Naive thymus-derived CD4-positive, alpha-beta T cell (primary cell): Measurements from ENCODE around the gene UFSP1. TPM values are rescaled to one million over a fixed set of nuclear protein-coding genes. Genes with fewer than 3 reads are reported as not detected.

Source experiments
- ATAC-seq: fragments of 150-1000 bp; cut with Tn5 transposase; 2 replicates; pipeline ENCODE4 v1.10.0; 2021; ENCODE audit warnings: mild to moderate bottlenecking, moderate library complexity
- CTCF ChIA-PET: fragments of 350-600 bp; sonication (Branson Sonifier 250); formaldehyde crosslinking; loops from one replicate; lab custom pipeline; 2021; ENCODE audit warnings: antibody characterized with exemption; lab: Charles Lee
- POLR2A ChIA-PET: fragments of 350-600 bp; sonication (Branson Sonifier 250); formaldehyde crosslinking; loops from one replicate; lab custom pipeline; 2021; ENCODE audit warnings: antibody characterized with exemption, inconsistent platforms; lab: Charles Lee
- DNase-seq, 9 donors: peaks; one replicate each; pipeline versions ENCODE4 v3.0.0 to v3.0.0-alpha.2; 2020 to 2022; ENCODE audit warnings: mixed read lengths in 1 of 9
- H3K27ac ChIP-seq: one replicate; pipeline ENCODE4 v1.7.0; 2013; ENCODE audit warnings: mild to moderate bottlenecking, low read depth, low read length, moderate library complexity
- H3K27me3 ChIP-seq, 2 donors: one replicate each; pipeline ENCODE4 v1.7.0; 2013; ENCODE audit warnings: low read length in 2 of 2, mild to moderate bottlenecking in 2 of 2, moderate library complexity in 2 of 2; ENCODE audit not compliant: control insufficient read depth in 2 of 2, insufficient read depth in 2 of 2
- H3K36me3 ChIP-seq, 3 experiments: 1 replicate in 2 of 3; 2 replicates in 1 of 3; pipeline ENCODE4 v1.7.0; 2013; ENCODE audit warnings: low read length in 3 of 3, mild to moderate bottlenecking in 3 of 3, moderate library complexity in 1 of 3; ENCODE audit not compliant: insufficient read depth in 3 of 3, control insufficient read depth in 2 of 3
- H3K4me1 ChIP-seq, 2 donors: one replicate each; pipeline ENCODE4 v1.7.0; 2013; ENCODE audit warnings: low read length in 2 of 2, mild to moderate bottlenecking in 2 of 2, moderate library complexity in 1 of 2; ENCODE audit not compliant: control insufficient read depth in 2 of 2, insufficient read depth in 2 of 2
- H3K4me3 ChIP-seq: 2 replicates; pipeline ENCODE4 v1.7.0; 2013; ENCODE audit warnings: mild to moderate bottlenecking, low read length
- H3K9me3 ChIP-seq, 3 experiments: 1 replicate in 2 of 3; 2 replicates in 1 of 3; pipeline ENCODE4 v1.7.0; 2013; ENCODE audit warnings: low read length in 3 of 3; ENCODE audit not compliant: control insufficient read depth in 2 of 3
- H3K27ac Mint-ChIP-seq, 9 donors: one replicate each; pipeline ENCODE4 v1.8.0; 2020 to 2022; ENCODE audit warnings: mixed read lengths in 9 of 9, mild to moderate bottlenecking in 8 of 9, moderate library complexity in 5 of 9, inconsistent platforms in 2 of 9
- H3K27me3 Mint-ChIP-seq, 5 donors: one replicate each; pipeline ENCODE4 v1.8.0; 2021 to 2022; ENCODE audit warnings: mixed read lengths in 5 of 5, mild to moderate bottlenecking in 1 of 5
- H3K36me3 Mint-ChIP-seq, 5 donors: one replicate each; pipeline ENCODE4 v1.8.0; 2020 to 2022; ENCODE audit warnings: mixed read lengths in 5 of 5, mild to moderate bottlenecking in 3 of 5, inconsistent platforms in 1 of 5
- H3K4me1 Mint-ChIP-seq, 7 donors: one replicate each; pipeline ENCODE4 v1.8.0; 2020 to 2022; ENCODE audit warnings: mixed read lengths in 7 of 7, mild to moderate bottlenecking in 3 of 7, inconsistent platforms in 1 of 7
- H3K4me3 Mint-ChIP-seq, 10 donors: one replicate each; pipeline ENCODE4 v1.8.0; 2020 to 2022; ENCODE audit warnings: mild to moderate bottlenecking in 10 of 10, mixed read lengths in 10 of 10, moderate library complexity in 6 of 10, inconsistent platforms in 2 of 10
- H3K9me3 Mint-ChIP-seq, 11 donors: one replicate each; pipeline ENCODE4 v1.8.0; 2020 to 2022; ENCODE audit warnings: mixed read lengths in 11 of 11, mild to moderate bottlenecking in 4 of 11, inconsistent platforms in 1 of 11, moderate library complexity in 1 of 11
- intact Hi-C, 2 donors: fragments of 100-400 bp; cut with micrococcal nuclease; formaldehyde crosslinking; loops; one replicate each; pipeline ENCODE4 v1.15.1; 2023
- polyA plus RNA-seq, 2 donors: library from polyadenylated mRNA; unstranded; fragments of 300-500 nt; fragmentation: Illumina TruSeq; gene quantifications; one replicate each; pipeline ENCODE4 v1.2.3, GENCODE V29; 2021
- total RNA-seq, 6 experiments: library from RNA in 5 of 6; stranded (reverse) in 5 of 6; gene quantifications; 1 replicate in 5 of 6; 2 replicates in 1 of 6; pipeline ENCODE4 v1.2.3 and lab custom pipeline; 2021 to 2026

The UFSP1 gene
- total and polyA plus RNA-seq, 7 experiments from 2014 or later: 0.99 to 11.1 (median 2.5) TPM

DNA sequence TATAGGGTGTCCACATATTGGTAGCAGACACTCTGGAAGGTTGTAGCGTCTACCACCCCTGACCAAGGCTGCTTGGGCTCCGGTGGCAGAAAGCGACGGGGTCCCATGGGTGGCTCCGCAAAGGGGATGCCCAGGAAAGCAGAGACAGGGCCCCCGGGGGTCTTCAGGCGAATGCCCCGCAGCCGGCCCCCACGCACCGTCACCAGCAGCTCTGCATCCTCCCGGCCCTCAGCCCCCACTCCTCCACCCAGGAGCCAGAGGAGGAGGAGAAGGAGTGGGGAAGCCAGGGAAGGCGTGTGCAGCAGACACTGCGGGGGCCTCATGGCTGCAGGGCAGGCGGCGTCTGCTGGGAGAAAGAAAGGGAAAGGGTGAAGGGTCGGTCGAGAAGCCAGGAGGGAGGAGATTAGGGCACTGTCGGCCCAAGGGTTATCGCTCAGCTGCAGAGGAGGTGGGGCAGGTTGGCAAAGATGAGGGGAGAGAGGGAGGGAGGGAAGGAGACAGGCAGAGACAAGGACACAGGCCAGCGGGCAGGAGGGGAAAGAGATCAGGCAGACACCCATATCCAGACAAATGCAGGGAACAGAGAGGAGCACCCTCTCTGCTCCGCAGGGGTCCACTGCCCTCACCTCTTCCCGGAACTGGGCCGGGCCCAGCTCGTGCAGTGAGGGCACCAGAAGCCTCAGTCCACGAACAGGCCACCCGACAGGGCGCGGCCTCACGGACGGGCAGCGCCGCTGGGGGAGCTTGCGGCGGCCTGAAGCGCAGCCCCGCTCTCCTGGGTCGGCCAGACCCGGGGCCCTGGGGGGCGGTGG is 4.6 kb upstream of the UFSP1 start:
- H3K27me3 ChIP-seq: peaks cover 8 to 10% of the 10 kb centered on the region in 2 donors

GRCh38 chr7:100893318-100893895 is 3.9 kb upstream of the UFSP1 start:
- Histone ChIP-seq H3K36me3 (no peaks in the 10 kb centered on the region), H3K4me3 (no peak overlapping the region), H3K27ac (no peak overlapping the region), H3K27me3 (peaks cover 8 to 10% of the 10 kb centered on the region in 2 donors), H3K4me1 (peaks cover 21% of the 10 kb centered on the region in 2 donors), H3K9me3 (no peaks in the 10 kb centered on the region)
- Mint-ChIP-seq H3K27me3 (peaks cover 35 to 60% (median 41%) of the 10 kb centered on the region in 5 donors), H3K9me3 (peaks cover 0 to 2% (median 0%) of the 10 kb centered on the region in 11 donors), H3K4me1 (peaks cover 16 to 32% (median 23%) of the 10 kb centered on the region in 7 donors), H3K36me3 (peaks cover 0 to 2% (median 0%) of the 10 kb centered on the region in 5 donors), H3K4me3 (peak overlapping the region in 4 of 10 donors; percentile 2 to 95 (median 13)), H3K27ac (no peak overlapping the region)
- intact Hi-C loops: loop anchor here in 1 of 2 donors (5.0 kb wide), 2 partner anchors 74 to 124 kb away; partner anchors contain the start of gene MUC12
- ATAC-seq (no peak), DNase-seq (no peak)
- CTCF ChIA-PET: no interaction called here
- POLR2A ChIA-PET: no interaction called here

More for the DNA sequence above, 4.6 kb upstream of the UFSP1 start:
- Histone ChIP-seq H3K4me1 (peaks cover 14% of the 10 kb centered on the region in 2 donors), H3K9me3 (no peaks in the 10 kb centered on the region), H3K27ac (no peak overlapping the region), H3K36me3 (no peaks in the 10 kb centered on the region), H3K4me3 (no peak overlapping the region)
- Mint-ChIP-seq H3K9me3 (peaks cover 0 to 2% (median 0%) of the 10 kb centered on the region in 11 donors), H3K4me1 (peaks cover 13 to 28% (median 19%) of the 10 kb centered on the region in 7 donors), H3K4me3 (peak overlapping the region in 6 of 10 donors; percentile 14 to 95 (median 34)), H3K36me3 (no peaks in the 10 kb centered on the region), H3K27ac (no peak overlapping the region), H3K27me3 (peaks cover 36 to 61% (median 41%) of the 10 kb centered on the region in 5 donors)
- no peak for DNase-seq
- ChIA-PET CTCF (interaction anchor here (0.6 to 0.9 kb wide), 2 partner anchors 165 to 1060 kb away, joined by 3 to 5 read pairs; no protein-coding TSS in a partner anchor), POLR2A (no interaction called here)
- intact Hi-C loops: loop anchor here in 1 of 2 donors (2.0 to 5.0 kb wide), 4 partner anchors 73 to 389 kb away; partner anchors contain the start of gene MUC12
- no peak for ATAC-seq

DNA sequence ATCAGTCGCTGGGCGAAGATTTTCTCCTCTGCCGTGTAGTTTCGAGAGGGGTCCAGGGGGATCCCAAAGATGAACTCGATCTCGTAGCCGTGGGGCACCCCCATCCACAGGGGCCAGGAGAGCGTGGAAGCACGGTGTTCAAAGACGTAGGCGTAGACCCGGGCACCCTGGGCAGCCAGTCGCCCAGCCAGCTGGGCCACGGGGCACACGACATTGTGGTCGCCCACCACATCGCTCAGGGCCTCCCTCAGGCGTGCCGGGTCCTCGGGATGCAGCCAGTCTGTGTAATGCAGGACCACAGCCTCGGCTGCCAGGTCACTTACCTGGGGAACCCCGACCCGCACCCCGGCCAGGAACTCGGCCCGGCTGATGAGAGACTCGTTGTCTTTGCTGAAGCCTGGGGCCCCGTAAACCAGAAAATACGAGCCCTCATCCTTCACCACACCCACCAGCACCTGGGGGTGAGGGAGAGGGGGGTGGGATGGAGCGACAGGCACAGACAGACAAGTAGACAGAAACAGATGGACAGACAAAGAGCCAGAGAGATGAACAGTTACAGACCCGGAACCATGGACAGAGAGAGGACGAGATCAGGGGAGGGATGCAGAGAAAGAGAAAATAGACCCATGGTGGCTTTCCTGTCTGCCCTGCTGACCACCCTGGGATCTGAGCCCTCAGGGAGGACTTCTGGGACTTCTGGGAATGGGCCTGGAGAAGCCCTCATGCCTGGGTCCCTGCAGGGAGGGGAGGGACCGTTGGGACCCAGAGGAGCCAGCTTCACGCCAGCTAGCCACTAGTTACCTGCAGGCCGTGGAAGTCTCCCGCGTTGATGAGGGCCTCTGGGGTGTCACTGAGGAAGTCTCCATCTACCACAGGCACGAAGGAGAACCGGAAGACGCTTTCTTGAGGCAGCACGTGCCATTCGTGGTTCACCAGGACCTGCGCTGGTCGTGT is 3.1 kb upstream of the UFSP1 start:
- no peak for ATAC-seq
- DNase-seq: no peak
- H3K4me3 Mint-ChIP-seq: peak overlapping the region in 4 of 10 donors; percentile 4 to 75 (median 55)
- peaks cover 0 to 9% (median 3%) of the 10 kb centered on the region in 5 donors for H3K36me3 Mint-ChIP-seq
- Histone ChIP-seq H3K4me1 (peaks cover 28 to 29% of the 10 kb centered on the region in 2 donors), H3K27ac (no peak overlapping the region), H3K4me3 (no peak overlapping the region), H3K36me3 (no peaks in the 10 kb centered on the region), H3K9me3 (no peaks in the 10 kb centered on the region), H3K27me3 (peaks cover 8 to 10% of the 10 kb centered on the region in 2 donors)
- ChIA-PET CTCF (no interaction called here), POLR2A (no interaction called here)
- intact Hi-C loops: loop anchor here in 1 of 2 donors (5.0 kb wide), 2 partner anchors 75 to 125 kb away; partner anchors contain the start of gene MUC12
- H3K27ac Mint-ChIP-seq: peak overlapping the region in 3 of 9 donors; percentile 9 to 58 (median 41)
- H3K9me3 Mint-ChIP-seq: peaks cover 0 to 2% (median 0%) of the 10 kb centered on the region in 11 donors
- H3K27me3 Mint-ChIP-seq: peaks cover 27 to 53% (median 34%) of the 10 kb centered on the region in 5 donors
- H3K4me1 Mint-ChIP-seq: peaks cover 24 to 34% (median 30%) of the 10 kb centered on the region in 7 donors

DNA sequence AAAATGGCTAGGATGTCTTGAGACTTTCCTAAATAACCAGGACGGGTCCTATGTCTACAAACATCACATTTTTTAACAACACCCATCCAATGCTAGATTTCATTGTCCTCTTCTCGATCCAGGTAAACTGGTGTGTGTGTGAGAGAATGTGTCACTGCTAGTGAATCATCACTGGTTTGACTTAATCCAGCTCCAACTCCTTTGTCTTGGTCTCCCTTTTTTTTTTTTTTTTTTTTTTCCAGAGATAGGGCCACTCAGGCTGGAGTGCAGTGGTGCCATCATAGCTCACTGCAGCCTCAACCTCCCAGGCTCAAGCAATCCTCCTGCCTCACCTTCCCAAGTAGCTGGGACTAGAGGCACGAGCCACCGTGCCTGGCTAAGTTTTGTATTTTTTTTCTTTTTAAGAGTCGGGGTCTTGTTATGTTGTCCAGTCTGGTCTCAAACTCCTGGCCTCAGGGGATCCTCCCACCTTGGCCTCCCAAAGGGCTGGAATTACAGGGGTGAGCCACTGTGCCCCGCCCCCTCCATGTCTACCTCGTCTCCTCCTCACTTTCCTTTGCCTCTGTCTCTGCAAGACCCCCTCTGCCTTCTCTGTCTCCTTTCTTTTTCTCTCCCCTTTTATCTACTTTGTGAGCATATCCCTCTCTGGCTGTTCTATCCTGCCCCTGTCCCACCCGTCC is 2.2 kb upstream of the UFSP1 start:
- Histone ChIP-seq H3K27ac (no peak overlapping the region), H3K4me3 (no peak overlapping the region), H3K36me3 (peaks cover 0 to 8% (median 6%) of the 10 kb centered on the region in 3 experiments), H3K4me1 (peaks cover 37 to 38% of the 10 kb centered on the region in 2 donors), H3K27me3 (peaks cover 7 to 8% of the 10 kb centered on the region in 2 donors), H3K9me3 (no peaks in the 10 kb centered on the region)
- ChIA-PET CTCF (interaction anchor here (0.6 kb wide), 1 partner anchor 41 kb away, joined by 3 read pairs; no protein-coding TSS in a partner anchor), POLR2A (interaction anchor here (1.2 kb wide), 1 partner anchor 16 kb away, joined by 4 read pairs; no protein-coding TSS in a partner anchor)
- H3K4me3 Mint-ChIP-seq: peak overlapping the region; percentile 49 to 89 (median 76)
- ATAC-seq: no peak
- peaks cover 6 to 18% (median 12%) of the 10 kb centered on the region in 5 donors for H3K36me3 Mint-ChIP-seq
- peak overlapping the region in 3 of 9 donors; percentile 30 to 62 (median 58) for H3K27ac Mint-ChIP-seq
- peaks cover 22 to 48% (median 30%) of the 10 kb centered on the region in 5 donors for H3K27me3 Mint-ChIP-seq
- intact Hi-C loops: loop anchor here in 1 of 2 donors (5.0 kb wide), 2 partner anchors 76 to 126 kb away; partner anchors contain the start of gene MUC12
- no peak for DNase-seq
- H3K9me3 Mint-ChIP-seq: peaks cover 0 to 4% (median 0%) of the 10 kb centered on the region in 11 donors
- H3K4me1 Mint-ChIP-seq: peaks cover 32 to 44% (median 39%) of the 10 kb centered on the region in 7 donors
